NCI-H146 (cell line): Measurements from ENCODE around the gene EPHB2.

ENCODE experiments used
- DNase-seq: peaks from one replicate; lab custom pipeline; 2025; lab: John Stamatoyannopoulos, UW

EPHB2 gene

GRCh38 chr1:22952694-22953056 is 242.0 kb downstream of the EPHB2 start:
- DNase-seq = no peak

DNA sequence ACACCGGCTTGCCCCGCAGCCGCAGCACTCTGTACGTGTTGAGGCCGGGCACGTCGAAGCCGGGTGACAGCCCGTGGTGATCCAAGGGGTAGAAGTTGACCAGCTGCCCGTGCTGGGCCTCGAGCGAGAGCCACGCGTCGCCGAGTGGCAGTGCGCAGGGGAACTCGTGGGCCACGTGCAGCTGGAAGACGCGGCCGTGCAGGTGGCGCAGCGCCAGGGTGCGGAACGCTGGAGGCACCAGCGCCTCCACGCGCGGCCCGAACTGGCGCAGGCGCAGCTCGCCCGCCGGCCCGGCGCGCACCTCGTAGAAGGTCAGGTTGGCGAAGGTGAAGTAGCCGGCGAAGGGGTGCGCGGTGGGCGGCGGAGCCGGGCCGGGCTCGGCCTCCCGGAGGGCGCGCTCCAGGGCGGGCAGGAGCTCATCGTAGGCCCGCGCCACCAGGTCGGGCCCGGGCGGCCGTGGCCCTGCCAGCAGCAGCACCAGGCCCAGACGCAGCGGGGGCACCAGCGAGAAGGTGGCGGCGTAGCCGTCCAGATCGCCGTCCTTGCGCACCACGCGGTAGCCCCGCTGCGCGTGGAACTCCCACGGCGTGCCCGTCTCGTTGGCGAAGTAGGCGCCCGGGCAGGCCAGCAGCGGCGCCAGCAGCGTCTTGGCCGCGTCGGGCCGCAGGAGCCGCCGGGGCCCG is 242.6 kb downstream of the EPHB2 start:
- no peak for DNase-seq

- no peak for DNase-seq
Measured at GRCh38 chr1:22953740-22954141, 243.1 kb downstream of the EPHB2 start.

DNA sequence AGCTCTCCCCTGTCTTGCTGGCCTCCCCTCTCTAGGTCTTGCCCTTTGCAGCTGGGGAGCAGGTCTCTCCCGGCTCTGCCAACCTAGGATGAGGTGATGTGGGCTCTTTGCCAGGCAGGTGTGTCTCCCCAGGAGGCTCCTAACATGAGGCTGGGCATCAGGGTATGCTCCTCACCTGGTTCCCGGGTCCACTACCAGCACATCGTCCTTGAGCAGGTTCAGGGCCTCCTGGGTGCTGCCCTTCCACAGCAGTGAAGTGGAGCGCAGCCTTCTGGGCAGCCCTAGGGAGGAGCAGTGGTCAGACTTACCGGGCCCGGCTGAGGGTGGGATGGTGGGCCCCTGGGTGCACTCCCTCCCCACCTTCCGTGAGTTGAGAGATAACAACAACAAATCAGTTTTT is 244.5 kb downstream of the EPHB2 start:
- DNase-seq = no peak

DNA sequence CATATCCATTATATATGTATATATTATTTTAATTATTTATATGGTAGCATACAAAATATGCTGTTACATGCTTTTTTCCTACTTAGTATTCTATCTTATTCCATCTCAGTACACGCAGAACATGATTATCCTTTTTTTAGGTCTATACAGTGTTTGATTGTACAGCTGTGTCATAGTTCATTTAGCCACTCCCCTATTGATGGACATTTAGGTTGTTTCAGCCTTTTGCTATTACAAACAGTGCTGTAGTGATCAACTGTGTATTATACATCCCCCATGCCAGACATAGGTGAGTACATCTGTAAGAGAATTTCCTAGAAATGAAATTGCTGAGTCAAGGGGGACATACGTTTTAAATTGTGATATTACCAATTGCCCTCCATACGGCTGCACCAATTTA is 246.4 kb downstream of the EPHB2 start:
- DNase-seq = no peak

DNA sequence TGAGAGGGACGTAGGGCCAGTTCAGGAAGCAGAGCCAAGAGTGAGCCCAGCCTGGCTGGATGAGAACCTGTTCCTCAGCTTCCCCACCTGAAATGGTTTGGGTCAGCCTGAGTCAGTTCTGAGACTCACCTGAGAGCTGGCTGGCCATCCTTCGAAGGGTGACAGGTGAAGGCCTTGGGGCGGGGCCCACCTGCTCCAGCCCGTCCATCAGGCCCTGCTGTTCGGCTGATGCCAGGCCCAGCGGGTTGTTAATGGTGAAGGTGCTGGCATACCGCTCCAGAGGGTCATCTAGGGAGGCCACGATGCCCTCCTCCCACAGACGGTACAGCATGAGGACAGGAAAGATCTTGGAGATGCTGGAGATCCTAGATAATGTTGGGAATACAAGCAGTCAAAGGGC is 247.9 kb downstream of the EPHB2 start:
- DNase-seq = no peak

- DNase-seq = no peak
Measured at GRCh38 chr1:22959545-22960360, 249.1 kb downstream of the EPHB2 start.

- DNase-seq = no peak
Measured at GRCh38 chr1:22962558-22962957, 251.9 kb downstream of the EPHB2 start.

GRCh38 chr1:22963044-22963677 is 252.5 kb downstream of the EPHB2 start:
- DNase-seq = no peak

- no peak for DNase-seq
Measured at GRCh38 chr1:22966309-22966708, 255.7 kb downstream of the EPHB2 start.

DNA sequence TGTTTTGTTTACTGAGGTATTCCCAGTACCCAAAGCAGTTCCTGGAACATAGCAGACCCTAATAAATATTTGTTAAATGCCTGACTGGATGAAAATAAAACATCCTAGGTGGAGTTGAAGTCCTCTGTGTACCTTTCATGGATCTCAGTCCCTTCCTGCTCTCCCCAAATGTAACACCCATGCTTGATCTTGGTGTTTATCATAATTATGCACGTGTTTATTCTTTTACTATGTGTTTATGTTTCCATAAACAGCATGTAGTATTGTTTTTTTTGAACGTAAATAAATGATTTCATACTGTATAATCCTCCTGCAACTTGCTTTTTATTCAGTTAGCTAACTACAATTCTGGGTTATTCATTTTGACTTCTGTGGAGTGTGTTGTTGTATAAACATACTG is 257.2 kb downstream of the EPHB2 start:
- no peak for DNase-seq

DNA sequence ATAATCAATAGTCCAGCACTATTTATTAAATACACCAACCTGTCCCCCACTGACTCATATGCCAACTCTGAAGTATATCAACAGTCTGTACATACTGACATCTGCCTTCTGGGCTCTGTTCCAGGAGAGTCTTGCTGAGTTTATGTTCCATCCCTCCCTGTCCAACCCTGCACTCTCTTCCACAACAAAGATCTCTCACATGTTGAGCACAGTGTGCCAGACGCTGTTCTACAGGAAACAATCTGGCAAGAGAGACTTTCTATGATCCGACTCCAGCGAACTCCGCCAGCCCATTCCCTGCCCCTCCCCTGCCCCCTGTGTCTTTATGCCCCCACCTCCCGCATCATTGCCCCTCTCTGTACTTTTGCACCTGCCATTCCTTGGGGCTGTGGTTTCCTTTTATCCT is 258.7 kb downstream of the EPHB2 start:
- peak; percentile 80 for DNase-seq

DNA sequence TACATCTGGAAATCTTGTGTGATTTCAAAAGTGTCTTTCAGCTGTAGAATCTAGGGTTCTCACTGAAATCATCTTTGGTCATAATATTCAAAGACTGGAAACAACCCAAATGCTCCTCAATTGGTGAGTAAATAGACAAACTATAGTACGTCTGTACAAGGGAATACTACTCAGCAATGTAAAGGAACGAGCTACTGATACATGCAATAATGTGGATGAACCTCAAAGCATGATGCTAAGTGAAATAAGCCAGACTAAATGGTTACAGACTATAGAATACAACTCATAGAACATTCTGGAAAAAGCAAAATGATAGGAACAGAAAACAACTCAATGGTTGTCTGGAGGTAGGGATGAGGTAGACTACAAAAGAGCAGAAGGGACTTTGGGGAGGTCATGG is 259.5 kb downstream of the EPHB2 start:
- DNase-seq = no peak
